Measurements from ENCODE around the gene SORL1.
"Not testable (repeated sequence)": the region's sequence is repeated elsewhere in the genome, so short reads cannot be mapped to it uniquely, and the experiment has no call there.

The SORL1 gene, protein sequence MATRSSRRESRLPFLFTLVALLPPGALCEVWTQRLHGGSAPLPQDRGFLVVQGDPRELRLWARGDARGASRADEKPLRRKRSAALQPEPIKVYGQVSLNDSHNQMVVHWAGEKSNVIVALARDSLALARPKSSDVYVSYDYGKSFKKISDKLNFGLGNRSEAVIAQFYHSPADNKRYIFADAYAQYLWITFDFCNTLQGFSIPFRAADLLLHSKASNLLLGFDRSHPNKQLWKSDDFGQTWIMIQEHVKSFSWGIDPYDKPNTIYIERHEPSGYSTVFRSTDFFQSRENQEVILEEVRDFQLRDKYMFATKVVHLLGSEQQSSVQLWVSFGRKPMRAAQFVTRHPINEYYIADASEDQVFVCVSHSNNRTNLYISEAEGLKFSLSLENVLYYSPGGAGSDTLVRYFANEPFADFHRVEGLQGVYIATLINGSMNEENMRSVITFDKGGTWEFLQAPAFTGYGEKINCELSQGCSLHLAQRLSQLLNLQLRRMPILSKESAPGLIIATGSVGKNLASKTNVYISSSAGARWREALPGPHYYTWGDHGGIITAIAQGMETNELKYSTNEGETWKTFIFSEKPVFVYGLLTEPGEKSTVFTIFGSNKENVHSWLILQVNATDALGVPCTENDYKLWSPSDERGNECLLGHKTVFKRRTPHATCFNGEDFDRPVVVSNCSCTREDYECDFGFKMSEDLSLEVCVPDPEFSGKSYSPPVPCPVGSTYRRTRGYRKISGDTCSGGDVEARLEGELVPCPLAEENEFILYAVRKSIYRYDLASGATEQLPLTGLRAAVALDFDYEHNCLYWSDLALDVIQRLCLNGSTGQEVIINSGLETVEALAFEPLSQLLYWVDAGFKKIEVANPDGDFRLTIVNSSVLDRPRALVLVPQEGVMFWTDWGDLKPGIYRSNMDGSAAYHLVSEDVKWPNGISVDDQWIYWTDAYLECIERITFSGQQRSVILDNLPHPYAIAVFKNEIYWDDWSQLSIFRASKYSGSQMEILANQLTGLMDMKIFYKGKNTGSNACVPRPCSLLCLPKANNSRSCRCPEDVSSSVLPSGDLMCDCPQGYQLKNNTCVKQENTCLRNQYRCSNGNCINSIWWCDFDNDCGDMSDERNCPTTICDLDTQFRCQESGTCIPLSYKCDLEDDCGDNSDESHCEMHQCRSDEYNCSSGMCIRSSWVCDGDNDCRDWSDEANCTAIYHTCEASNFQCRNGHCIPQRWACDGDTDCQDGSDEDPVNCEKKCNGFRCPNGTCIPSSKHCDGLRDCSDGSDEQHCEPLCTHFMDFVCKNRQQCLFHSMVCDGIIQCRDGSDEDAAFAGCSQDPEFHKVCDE (N-terminal part only)

DNA sequence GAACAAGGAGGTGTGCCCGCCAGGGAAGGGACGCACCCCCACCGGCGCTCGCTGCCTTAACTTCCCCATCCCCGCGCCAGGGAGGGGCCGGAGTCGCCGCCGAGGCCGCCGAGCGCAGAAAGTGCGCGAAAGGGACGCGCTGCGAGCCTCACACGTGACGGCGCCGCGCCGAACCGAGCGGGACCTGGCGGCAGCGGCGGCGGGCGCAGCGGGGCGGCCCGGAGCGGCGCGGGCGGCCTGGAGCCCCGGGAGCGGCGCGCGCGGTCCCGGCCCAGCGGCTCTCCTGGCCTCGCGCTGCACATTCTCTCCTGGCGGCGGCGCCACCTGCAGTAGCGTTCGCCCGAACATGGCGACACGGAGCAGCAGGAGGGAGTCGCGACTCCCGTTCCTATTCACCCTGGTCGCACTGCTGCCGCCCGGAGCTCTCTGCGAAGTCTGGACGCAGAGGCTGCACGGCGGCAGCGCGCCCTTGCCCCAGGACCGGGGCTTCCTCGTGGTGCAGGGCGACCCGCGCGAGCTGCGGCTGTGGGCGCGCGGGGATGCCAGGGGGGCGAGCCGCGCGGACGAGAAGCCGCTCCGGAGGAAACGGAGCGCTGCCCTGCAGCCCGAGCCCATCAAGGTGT, at the start of gene SORL1:
SORL1 (plus strand) TSS at position 329 of the 623 bp plus-strand sequence; CDS start at position 347, 18 bp downstream.
- DNase-seq: peak; percentile 61

DNA sequence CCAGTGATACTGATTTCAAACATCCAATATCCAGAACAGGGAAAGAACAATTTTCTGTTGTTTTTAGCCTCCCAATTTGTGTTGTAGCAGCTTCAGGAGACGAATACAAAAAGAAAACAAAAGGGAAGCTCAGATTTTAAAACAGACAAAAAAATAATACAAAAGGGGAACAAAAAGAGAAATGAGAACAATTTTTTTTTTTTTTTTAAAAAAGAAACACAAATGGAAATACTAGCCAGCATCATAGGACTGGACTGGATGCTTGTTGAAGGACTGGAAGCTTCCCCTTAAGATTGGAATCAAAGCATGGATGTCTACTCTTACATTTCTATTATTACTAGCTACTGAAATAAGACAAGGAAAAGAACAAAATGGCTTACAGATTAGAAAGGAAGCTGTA, 46.5 kb upstream of the SORL1 start:
- DNase-seq: no peak

DNA sequence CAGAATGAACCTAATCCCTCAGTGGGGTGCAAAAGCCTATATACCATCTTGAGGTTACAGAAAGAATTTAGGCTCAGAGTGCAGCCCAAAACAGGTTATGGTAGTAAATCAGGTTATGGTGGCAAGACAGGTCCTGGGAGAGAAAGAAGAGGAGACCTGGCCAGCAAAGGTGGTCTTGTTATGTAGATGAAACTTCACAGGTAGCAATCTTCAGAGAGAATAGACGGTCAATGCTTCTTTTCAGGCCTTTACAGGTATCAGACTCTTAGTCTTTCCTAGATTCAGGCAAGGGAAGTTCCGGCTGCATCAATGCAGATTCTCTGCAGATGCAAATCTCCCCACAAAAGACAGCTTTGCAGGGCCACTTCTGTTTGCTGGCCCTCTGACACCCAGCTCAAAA, 45.8 kb upstream of the SORL1 start:
- DNase-seq: no peak

DNA sequence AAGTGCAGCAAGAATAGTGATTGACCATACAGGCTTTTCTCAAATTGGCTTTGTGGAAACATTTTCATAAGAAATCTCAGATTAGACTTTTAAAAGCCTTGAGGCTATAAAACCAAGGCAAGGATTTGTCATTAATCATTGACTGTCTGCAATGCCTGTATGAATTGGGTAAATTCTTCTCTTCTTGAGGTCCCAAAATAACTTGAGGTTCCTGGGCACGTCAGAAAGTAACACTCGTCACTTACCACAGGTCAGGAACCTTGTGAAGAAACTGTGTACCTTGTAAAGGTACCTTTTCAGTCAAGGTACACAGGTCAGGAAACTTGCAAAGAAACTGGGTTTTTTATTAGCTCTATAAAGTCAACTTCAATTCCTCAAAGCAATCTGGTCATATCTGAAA, 43.3 kb upstream of the SORL1 start:
- no peak for DNase-seq

DNA sequence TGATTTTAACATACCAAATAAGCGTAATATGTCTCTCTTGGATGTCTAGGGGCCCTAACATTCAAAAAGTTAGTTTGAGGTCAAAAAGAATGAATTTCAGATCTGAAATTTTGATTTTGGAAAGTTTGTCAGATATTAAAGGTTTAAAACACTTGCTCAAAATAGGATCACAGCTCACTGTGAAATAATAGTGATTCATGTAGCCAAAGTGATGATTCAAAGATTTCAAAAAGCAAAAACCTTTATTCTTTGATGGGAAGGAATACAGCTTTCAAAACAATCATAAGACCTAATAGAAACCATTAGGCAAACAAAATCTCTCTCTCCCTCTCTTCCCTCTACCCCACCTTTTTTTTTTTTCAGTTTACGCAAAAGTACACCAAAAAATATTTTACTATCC, 42.1 kb upstream of the SORL1 start:
- not testable (repeated sequence) for DNase-seq

DNA sequence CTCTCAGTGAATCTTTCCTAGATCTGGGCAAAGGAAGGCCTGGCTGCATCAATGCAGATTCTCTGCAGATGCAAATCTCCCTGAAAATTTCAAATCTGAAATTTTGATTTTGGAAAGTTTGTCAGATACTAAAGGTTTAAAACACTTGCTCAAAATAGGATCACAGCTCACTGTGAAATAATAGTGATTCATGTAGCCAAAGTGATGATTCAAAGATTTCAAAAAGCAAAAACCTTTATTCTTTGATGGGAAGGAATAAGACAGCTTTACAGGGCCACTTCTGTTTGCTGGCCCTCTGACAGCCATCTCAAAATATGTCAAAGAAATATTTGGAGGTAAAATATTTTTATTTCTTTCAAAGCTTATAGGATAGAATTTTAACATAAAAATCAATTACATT, 40.8 kb upstream of the SORL1 start:
- DNase-seq: not testable (repeated sequence)

DNA sequence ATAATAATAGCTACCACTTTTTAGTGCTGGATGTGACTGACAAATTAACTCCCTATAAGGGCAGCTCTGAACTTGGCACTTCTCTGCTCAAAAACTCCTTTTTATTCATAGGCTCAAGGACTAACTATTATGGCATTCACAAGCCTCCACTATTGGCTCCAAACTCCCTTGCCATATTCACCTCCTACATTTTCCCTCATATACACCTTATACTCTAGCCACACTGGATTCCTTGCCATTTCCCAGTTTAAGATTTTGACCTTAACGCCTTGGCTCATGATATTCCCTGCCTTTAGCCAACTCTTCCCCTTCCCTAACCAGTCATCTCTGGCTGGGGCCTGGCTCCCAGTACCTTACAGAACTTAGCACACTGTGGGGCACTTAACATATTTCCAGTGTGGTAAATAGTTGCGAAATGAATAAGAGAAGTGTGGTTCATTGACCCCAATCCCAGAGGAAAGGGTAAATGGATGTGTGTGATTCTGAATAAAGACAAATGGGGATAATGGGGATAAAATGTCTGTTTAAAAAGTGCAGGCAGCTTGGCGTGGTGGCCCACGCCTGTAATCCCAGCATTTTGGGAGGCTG, 40.0 kb upstream of the SORL1 start:
- DNase-seq: no peak

DNA sequence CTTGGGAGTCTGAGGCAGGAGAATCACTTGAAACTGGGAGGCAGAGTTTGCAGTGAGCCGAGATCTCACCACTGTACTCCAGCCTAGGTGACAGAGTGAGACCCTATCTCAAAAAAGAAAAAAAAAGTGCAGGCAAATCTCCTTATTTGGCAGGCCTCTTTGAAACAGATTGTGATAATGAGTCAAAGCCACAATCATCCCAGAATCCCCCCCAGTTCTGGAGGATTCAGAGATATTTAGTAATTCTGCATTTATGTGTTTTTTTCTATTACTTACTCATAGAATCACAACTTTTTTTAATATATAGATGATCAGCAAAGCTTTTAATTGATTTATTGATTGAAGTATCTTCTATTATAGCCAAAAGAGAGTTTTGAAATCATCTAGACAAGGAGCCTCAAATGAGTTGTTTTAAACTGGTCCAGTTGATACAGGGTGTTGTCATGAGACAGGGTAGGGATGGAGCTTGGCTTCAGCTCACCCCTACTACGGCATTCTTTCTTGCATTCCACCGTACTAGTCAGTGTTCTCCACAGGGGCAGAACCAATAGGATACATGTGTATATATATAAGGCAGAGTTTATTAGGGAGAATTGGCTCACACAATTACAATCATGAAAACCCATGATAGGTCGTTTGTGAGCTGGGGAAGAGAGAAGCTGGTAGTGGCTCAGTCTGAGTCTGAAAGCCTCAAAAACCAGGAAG, 39.3 kb upstream of the SORL1 start:
- DNase-seq: no peak

DNA sequence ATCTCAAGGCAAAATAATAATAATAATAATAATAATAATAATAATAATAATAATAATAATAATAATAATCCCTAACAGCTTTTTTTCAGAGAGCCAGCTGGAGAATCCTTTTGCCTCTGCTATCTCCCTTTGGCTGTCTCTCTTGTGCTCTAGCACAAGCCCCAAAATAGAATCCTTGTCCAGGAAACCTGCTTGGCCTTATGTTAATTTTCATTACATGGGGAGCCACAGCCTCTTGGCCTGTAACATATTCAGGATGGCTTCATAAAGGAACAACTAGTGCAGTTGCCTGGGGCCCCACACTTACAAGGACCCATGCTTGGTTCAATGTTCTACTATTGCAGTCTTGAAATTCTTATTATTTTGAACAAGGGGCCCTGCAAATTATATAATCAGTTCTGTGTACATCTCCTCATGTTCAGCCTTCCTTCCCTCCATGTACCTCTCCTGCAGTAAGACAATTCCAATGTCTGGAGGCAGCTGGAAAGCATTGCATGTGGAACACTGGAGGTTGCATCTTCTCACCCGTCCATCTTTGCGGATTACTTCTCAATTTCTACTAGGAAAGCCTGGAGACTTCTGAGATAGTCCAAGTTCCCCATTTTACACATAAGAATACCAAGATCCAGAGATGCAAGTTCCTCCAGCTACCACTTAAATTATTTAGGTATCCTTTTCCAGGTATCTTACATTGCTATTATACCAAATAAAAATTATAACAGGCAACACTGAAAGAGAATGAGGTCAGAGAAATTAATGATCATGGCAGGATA, 37.8 kb upstream of the SORL1 start:
- no peak for DNase-seq

DNA sequence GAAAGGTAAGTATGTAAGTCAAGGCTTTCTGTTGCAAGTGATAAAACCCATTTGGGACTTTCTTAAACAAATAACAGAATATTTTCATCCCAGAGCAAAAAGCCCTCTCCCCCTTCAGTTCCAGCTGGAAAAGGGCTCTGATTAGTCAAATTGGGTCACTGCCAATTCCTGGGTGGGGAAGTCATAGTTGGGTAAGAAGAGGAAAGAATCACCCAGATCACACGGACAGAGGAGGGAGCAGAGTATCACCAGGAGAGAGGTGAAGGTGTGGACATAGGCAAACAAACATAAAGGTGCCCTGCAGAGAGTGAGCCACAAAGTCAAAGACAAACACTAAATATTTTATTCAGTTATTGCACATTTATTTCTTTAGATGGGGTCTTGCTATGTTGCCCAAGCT, 36.3 kb upstream of the SORL1 start:
- DNase-seq: no peak

DNA sequence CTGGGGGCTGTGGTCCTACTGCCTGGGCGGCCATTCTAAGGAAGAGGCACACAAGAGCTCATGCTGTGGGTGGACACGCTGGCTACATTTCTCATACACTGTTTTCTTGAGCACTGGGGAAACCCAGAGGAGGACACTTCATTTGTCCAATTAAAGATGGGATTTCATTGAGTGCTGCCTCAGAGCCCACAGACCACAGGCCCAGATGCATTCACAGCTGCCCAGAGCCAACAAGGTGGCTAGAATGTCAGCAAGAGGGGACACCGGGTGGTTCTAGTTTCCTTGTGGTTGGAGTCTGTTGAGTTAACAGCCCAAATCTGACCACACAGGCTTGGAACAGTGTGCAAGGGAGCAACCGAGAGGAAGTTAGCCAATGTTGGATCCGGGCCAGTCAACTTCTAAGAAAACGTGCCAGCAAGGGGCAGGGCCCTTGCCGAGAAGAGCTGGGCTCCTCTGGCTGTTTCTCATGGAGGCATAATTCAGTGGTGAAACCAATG, 35.0 kb upstream of the SORL1 start:
- DNase-seq: peak; percentile 62

DNA sequence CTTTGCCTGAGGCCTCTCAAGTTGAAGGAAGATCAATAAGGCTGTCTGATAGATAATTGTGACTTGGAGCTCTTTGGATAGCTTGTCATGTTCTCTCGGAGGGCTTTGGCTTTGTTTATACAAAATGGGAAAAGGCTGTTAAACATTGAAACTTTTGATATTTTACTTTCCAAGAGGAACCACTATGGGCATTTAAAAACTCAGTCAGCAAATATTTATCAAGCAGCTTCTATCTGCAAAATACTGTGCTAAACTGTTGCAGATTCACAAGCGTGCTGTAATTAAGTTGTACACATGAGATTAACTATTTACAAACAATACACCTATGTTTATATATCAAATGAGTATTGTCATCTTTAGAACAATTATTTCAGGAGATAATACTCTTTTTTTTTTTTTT, 34.5 kb upstream of the SORL1 start:
- DNase-seq: no peak

DNA sequence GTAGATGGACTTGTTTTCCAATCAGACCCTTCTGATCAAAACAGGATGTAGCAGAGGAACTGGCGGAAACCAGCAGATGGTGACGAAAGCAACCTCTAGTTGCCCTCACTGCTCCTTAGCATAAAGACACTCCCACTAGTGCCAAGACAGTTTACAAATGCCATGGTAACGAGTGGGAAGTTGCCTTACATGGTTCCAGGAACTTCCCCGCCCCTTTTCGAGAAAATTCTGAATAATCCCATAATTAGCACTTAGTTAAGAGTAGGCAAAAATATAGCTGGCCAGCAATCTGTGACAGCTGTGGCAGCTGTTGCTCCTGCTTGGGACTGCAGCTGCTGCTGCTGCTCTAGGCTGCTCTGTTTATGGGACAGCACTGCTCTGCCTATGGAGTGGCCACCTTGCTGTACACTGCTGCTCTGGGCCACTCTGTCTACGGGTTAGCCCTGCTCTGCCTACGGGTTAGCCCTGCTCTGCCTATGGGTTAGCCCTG, 33.4 kb upstream of the SORL1 start:
- no peak for DNase-seq

DNA sequence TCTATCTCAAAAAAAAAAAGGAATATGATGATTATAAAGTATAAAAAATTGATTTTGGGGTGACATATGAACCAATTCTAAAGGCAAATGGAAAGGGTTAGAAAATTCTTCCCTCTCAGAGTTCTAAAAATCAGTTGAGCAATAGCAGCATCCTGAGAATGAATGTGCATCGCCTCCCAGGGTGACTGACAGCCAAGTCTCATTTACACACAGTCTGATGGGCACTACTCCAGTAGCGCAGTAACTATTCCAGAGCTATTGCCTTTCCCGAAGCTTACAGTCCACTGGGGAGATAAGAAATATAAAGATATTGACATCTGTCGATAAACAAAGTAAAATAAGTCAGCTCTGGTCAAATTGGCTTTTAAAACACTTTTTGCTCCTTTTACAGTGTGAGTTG, 32.3 kb upstream of the SORL1 start:
- no peak for DNase-seq

DNA sequence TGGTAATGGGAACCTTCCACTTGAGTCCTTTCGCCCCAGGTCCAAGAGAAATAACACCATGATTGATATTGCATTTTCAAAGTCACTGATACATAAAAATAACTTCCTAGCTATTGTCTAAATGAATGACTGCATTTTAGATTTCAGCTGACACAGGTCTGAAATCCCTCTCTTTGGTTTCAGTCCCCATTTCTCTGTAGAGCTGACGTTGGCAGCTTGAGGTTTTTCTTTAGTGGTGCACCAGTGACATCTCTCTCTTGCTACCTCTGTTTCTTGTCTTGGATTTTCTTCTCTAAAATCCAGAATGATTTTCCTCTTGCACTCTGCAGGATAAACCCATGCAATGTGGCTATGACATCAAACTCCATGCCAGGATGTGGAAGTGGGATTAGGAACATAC, 31.7 kb upstream of the SORL1 start:
- no peak for DNase-seq

DNA sequence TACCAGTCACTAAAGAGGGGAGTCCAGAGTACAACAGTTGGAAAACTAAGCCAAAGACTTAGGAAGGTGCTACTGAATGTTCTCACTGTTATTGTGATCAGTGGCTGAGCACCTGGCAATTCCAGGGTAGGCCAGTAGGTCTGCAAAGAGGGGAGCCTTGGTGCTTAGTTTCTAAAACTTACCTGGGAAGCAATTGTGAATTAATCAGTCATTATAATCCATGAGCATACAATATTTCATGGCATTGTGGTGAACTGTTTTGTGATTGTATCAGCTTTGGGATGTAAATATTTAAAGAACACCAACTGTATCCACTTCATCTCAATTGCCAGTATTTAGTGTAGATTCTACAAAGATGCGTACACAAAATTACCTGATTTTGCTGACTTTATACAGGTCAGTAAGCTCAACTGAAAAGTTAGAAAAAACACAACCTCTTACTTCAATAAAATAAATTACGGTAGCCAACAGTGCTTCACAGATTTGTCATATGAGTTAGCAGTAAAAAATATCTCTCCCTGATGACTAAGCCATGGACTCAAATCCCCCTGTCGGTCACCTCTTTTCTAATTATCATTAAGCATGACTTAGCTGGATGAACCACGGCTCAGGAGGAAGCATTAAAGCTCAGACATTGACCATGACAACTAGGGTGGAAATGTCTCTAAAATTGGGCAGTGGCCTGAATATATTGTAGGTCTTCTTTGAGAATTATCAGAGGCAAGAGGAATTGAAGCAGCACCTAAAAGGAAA, 30.8 kb upstream of the SORL1 start:
- no peak for DNase-seq

DNA sequence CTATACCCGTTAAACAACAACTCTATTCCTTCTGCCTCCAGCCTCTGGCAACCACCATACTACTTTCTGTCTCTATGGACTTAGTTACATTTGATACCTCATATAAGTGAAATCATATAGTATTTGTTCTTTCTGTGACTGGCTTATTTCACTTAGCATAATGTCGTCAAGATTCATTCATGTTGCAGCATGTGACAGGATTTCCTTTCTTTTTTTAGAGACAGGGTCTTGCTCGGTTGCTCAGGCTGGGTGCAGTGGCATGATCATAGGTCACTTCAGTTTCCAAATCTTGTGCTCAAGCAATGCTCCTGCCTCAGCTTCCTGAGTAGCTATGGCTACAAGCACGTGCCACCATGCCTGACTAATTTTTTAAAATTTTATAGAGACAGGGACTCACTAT, 29.4 kb upstream of the SORL1 start:
- DNase-seq: no peak

DNA sequence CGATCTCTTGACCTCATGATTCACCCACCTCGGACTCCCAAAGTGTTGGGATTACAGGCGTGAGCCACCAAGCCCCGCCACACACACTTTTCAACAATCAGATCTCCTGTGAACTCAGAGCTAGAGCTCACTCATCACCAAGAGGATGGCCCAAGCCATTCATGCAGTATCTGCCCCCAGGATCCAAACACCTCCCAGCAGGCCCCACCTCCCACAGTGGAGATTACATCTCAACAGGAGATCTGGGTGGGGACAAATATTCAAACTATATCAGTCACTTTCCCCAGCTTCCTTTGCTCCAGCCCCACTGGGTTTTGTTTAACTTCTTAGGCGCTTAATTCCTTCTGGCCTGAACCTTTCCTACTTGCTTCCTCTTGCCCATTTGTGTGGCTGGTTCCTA, 26.3 kb upstream of the SORL1 start:
- DNase-seq: no peak

Data from EL (cell line).